Measurements from ENCODE around the gene SEMA4A.

DNA sequence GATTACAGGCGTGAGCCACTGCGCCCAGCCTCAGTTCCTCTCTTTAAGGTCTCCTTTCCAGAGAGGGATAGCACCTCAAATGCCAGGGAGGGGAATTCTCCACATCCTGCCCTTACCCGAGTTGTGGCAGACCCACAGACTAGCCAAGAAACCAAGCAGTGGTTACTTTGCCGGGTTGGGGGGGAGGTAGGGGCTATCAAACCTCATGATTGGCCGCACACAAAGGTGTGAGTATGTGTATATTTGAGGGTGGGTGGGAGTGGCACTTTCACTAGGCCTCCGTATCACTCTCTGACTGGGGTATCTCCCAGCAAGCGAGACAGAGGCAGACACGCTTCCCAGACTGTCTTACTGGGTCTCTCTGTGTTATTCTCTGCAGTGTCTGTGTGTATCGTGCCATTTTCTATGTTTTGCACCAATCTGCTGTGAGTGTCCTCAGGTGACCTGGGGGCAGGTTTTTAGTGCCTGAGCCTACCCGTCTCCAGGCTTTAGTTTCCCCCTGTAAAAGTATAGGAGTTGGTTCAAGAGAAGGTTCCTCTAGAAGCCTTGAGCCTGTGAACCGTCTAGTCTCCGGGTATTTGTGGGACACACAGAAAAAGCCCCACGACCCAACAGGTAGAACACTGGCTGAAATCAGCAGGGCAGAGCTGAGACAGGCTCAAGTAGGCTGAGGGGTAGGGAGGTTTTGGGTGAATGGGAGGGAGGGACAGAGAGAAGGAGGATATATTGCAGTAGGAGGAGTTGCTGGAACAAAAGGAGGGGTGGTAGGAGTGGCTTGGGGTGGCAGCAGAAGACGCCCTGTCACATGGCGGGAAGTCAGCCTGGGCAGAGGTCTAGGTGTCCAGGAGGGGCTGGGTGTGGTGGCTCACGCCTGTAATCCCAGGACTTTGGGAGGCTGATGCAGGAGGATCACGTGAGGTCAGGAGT, 28.6 kb upstream of the SEMA4A start:
- TF ChIP-seq, protein P1, sequence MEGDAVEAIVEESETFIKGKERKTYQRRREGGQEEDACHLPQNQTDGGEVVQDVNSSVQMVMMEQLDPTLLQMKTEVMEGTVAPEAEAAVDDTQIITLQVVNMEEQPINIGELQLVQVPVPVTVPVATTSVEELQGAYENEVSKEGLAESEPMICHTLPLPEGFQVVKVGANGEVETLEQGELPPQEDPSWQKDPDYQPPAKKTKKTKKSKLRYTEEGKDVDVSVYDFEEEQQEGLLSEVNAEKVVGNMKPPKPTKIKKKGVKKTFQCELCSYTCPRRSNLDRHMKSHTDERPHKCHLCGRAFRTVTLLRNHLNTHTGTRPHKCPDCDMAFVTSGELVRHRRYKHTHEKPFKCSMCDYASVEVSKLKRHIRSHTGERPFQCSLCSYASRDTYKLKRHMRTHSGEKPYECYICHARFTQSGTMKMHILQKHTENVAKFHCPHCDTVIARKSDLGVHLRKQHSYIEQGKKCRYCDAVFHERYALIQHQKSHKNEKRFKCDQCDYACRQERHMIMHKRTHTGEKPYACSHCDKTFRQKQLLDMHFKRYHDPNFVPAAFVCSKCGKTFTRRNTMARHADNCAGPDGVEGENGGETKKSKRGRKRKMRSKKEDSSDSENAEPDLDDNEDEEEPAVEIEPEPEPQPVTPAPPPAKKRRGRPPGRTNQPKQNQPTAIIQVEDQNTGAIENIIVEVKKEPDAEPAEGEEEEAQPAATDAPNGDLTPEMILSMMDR (conservative IDR thresholded peaks at IDR 0.05): no peak
- no peak for TF ChIP-seq ZFX (IDR thresholded peaks at IDR 0.05)

All from C4-2B (cell line).